Astrocyte of the hippocampus (primary cell): ENCODE measurements around the gene MYOZ3.

Source experiments
- DNase-seq: peaks from one replicate; pipeline ENCODE4 v3.0.0; 2011; ENCODE audit warnings: low read depth, low spot score

Gene MYOZ3

GRCh38 chr5:150627731-150628545, 33.1 kb upstream of the MYOZ3 start:
- DNase-seq = peak; percentile 79

GRCh38 chr5:150628936-150629485, 32.0 kb upstream of the MYOZ3 start:
- no peak for DNase-seq

- DNase-seq = no peak
These were observed 31.0 kb upstream of the MYOZ3 start for GRCh38 chr5:150630016-150630415.

GRCh38 chr5:150630461-150631325, 30.4 kb upstream of the MYOZ3 start:
- no peak for DNase-seq

GRCh38 chr5:150631326-150631701, 29.7 kb upstream of the MYOZ3 start:
- DNase-seq = no peak

- peak; percentile 52 for DNase-seq
These were observed 28.5 kb upstream of the MYOZ3 start for GRCh38 chr5:150632305-150633160.

GRCh38 chr5:150633429-150633828, 27.6 kb upstream of the MYOZ3 start:
- DNase-seq = no peak

- DNase-seq = peak; percentile 93
These were observed 24.4 kb upstream of the MYOZ3 start for GRCh38 chr5:150636391-150637244.

GRCh38 chr5:150637245-150638052, 23.6 kb upstream of the MYOZ3 start:
- peak; percentile 96 for DNase-seq

- no peak for DNase-seq
These were observed 23.0 kb upstream of the MYOZ3 start for GRCh38 chr5:150638053-150638444.

GRCh38 chr5:150638488-150639376, 22.3 kb upstream of the MYOZ3 start:
- no peak for DNase-seq

GRCh38 chr5:150639377-150639692, 21.7 kb upstream of the MYOZ3 start:
- DNase-seq = no peak

GRCh38 chr5:150639751-150640150, 21.3 kb upstream of the MYOZ3 start:
- DNase-seq = no peak

- peak; percentile 94 for DNase-seq
These were observed 20.6 kb upstream of the MYOZ3 start, which contains the start of gene SYNPO for GRCh38 chr5:150640311-150641005. TSS of gene SYNPO (plus strand) at chr5:150640660. CDS start at chr5:150648276, 7,616 bp downstream.

- peak; percentile 90 for DNase-seq
These were observed 20.0 kb upstream of the MYOZ3 start for GRCh38 chr5:150641006-150641570.

- DNase-seq = no peak
These were observed 19.1 kb upstream of the MYOZ3 start for GRCh38 chr5:150641824-150642566.

- peak; percentile 98 for DNase-seq
These were observed 18.5 kb upstream of the MYOZ3 start for GRCh38 chr5:150642567-150642927.
